HepG2 (cell line): ENCODE results near the gene EGFR. TPM values are rescaled to one million over a fixed set of nuclear protein-coding genes. Genes with fewer than 3 reads are reported as not detected.

ENCODE experiments used
- AHDC1 ChIP-seq: sonication (generic); formaldehyde crosslinking; IDR thresholded peaks from 2 replicates; pipeline ENCODE4 v1.5.1; 2020; ENCODE audit warnings: mild to moderate bottlenecking, missing genetic modification reagents, borderline replicate concordance
- ATF1 ChIP-seq: IDR thresholded peaks from 2 replicates; pipeline ENCODE4 v1.6.1; 2016; ENCODE audit warnings: mild to moderate bottlenecking, control low read depth
- CREBL2 ChIP-seq: sonication (generic); formaldehyde crosslinking; IDR thresholded peaks from 2 replicates; pipeline ENCODE4 v1.8.1; 2023; ENCODE audit warnings: missing genetic modification reagents, mild to moderate bottlenecking, borderline replicate concordance
- KDM6A ChIP-seq: IDR thresholded peaks from 2 replicates; pipeline ENCODE4 v1.6.1; 2016; ENCODE audit warnings: low read depth
- MIXL1 ChIP-seq: IDR thresholded peaks from 2 replicates; pipeline ENCODE4 v1.6.1; 2016
- MYPOP ChIP-seq: sonication (generic); formaldehyde crosslinking; IDR thresholded peaks from 2 replicates; pipeline ENCODE4 v1.8.1; 2023; ENCODE audit warnings: mild to moderate bottlenecking, moderate library complexity, missing genetic modification reagents
- NR2C2 ChIP-seq: sonication (generic); formaldehyde crosslinking; IDR thresholded peaks from 2 replicates; pipeline ENCODE4 v1.4.0; 2020; ENCODE audit warnings: missing genetic modification reagents, mild to moderate bottlenecking, moderate library complexity, borderline replicate concordance
- PATZ1 ChIP-seq: sonication (generic); formaldehyde crosslinking; IDR thresholded peaks from 2 replicates; pipeline ENCODE4 v1.4.0; 2020; ENCODE audit warnings: missing genetic modification reagents
- RXRA ChIP-seq: sonication (generic); formaldehyde crosslinking; IDR thresholded peaks from 2 replicates; pipeline ENCODE4 v1.5.1; 2020; ENCODE audit warnings: missing genetic modification reagents
- SAFB2 ChIP-seq: sonication (generic); formaldehyde crosslinking; IDR thresholded peaks from 2 replicates; pipeline ENCODE4 v1.5.1; 2020; ENCODE audit warnings: missing genetic modification reagents, low read depth, mild to moderate bottlenecking, borderline replicate concordance
- SAP130 ChIP-seq: IDR thresholded peaks from 2 replicates; pipeline ENCODE4 v1.6.1; 2016; ENCODE audit warnings: low read depth
- SMAD3 ChIP-seq: sonication (generic); formaldehyde crosslinking; IDR thresholded peaks from 2 replicates; pipeline ENCODE4 v1.4.0; 2020; ENCODE audit warnings: missing genetic modification reagents
- TP53 ChIP-seq: sonication (generic); formaldehyde crosslinking; conservative IDR thresholded peaks from 2 replicates; pipeline ENCODE4 v1.4.0; 2020; ENCODE audit warnings: missing genetic modification reagents
- ZBTB46 ChIP-seq: sonication (generic); formaldehyde crosslinking; IDR thresholded peaks from 2 replicates; pipeline ENCODE4 v1.4.0; 2020; ENCODE audit warnings: mild to moderate bottlenecking, missing genetic modification reagents, borderline replicate concordance
- ZNF335 ChIP-seq: sonication (generic); formaldehyde crosslinking; IDR thresholded peaks from 2 replicates; pipeline ENCODE4 v1.4.0; 2020; ENCODE audit warnings: missing genetic modification reagents
- ZNF350 ChIP-seq: sonication (generic); formaldehyde crosslinking; IDR thresholded peaks from 2 replicates; pipeline ENCODE4 v1.4.0; 2020; ENCODE audit warnings: mild to moderate bottlenecking, low read depth, missing genetic modification reagents, borderline replicate concordance
- ZNF451 ChIP-seq: sonication (generic); formaldehyde crosslinking; IDR thresholded peaks from 2 replicates; pipeline ENCODE4 v1.5.0; 2020; ENCODE audit warnings: mild to moderate bottlenecking, missing genetic modification reagents
- ZNF605 ChIP-seq: sonication (generic); formaldehyde crosslinking; IDR thresholded peaks from 2 replicates; pipeline ENCODE4 v1.8.0; 2022; ENCODE audit warnings: mild to moderate bottlenecking, missing genetic modification reagents
- ZNF776 ChIP-seq: sonication (generic); formaldehyde crosslinking; IDR thresholded peaks from 2 replicates; pipeline ENCODE4 v1.4.0; 2020; ENCODE audit warnings: mild to moderate bottlenecking, missing genetic modification reagents
- ZSCAN9 ChIP-seq: IDR thresholded peaks from 2 replicates; pipeline ENCODE4 v1.6.1; 2016; ENCODE audit warnings: borderline replicate concordance
- polyA plus RNA-seq, 8 experiments: library from polyadenylated mRNA; depleted of rRNA in 3 of 8; stranded (reverse) in 7 of 8; unstranded in 1 of 8; fragments of >200 nt; fragmentation: Illumina TruSeq in 4 of 8; extraction: Trizol in 4 of 8; gene quantifications; 2 replicates each; pipeline versions ENCODE4 v1.2.1 to v1.2.3, GENCODE V29; 2011 to 2016; ENCODE audit warnings: low read depth in 4 of 8, missing spikeins in 1 of 8, mixed read lengths in 1 of 8; ENCODE audit not compliant: insufficient read depth in 1 of 8
- total RNA-seq, 5 experiments: library from RNA; depleted of rRNA; stranded (reverse); fragments of >200 nt; fragmentation: Illumina TruSeq; extraction: Trizol; gene quantifications; 2 replicates each; pipeline ENCODE4 v1.2.3, GENCODE V29; 2016; ENCODE audit warnings: low read depth in 1 of 5

The EGFR gene
- total and polyA plus RNA-seq, 2 of the 13 experiments (the other 11 are each of a cell fraction or from before 2014, with no cell fraction given): 7.0 to 10.0 TPM

- peak; percentile 70 for TF ChIP-seq NR2C2
- peak; percentile 85 for TF ChIP-seq ZNF350 (CRISPR knock-in tag)
- TF ChIP-seq AHDC1 (CRISPR knock-in tag): peak; percentile 51; the same call in 1 of the 2 replicates
- TF ChIP-seq PATZ1 (CRISPR knock-in tag): peak; percentile 48
- TF ChIP-seq ZSCAN9 (CRISPR knock-in tag): 0 out of 2 replicates have a peak, but pooled peaks have one; percentile 18
- TF ChIP-seq MYPOP (CRISPR knock-in tag): peak; percentile 62; the same call in 1 of the 2 replicates
- peak; percentile 46; the same call in 1 of the 2 replicates for TF ChIP-seq ATF1 (CRISPR knock-in tag)
- peak; percentile 63; the same call in 1 of the 2 replicates for TF ChIP-seq ZNF335 (CRISPR knock-in tag)
- TF ChIP-seq ZNF451 (CRISPR knock-in tag): peak; percentile 64; the same call in 1 of the 2 replicates
- 0 out of 2 replicates have a peak, but pooled peaks have one; percentile 60 for TF ChIP-seq ZNF605 (CRISPR knock-in tag)
- TF ChIP-seq ZNF776 (CRISPR knock-in tag): no peak
- TF ChIP-seq CREBL2 (CRISPR knock-in tag): 0 out of 2 replicates have a peak, but pooled peaks have one; percentile 29
- no peak for TF ChIP-seq TP53 (CRISPR knock-in tag)
- TF ChIP-seq KDM6A (CRISPR knock-in tag): peak; percentile 81
- peak; percentile 80 for TF ChIP-seq SAP130 (CRISPR knock-in tag)
- 0 out of 2 replicates have a peak, but pooled peaks have one; percentile 17 for TF ChIP-seq SMAD3 (CRISPR knock-in tag)
- TF ChIP-seq ZBTB46: no peak
- TF ChIP-seq RXRA (CRISPR knock-in tag): 0 out of 2 replicates have a peak, but pooled peaks have one; percentile 24
- TF ChIP-seq SAFB2: no peak
- peak; percentile 57; the same call in 1 of the 2 replicates for TF ChIP-seq MIXL1 (CRISPR knock-in tag)
Observed at GRCh38 chr7:55188590-55189138, 169.8 kb downstream of the EGFR start (continued).
